Raji (cell line): ENCODE results near the gene MBD5.

Source experiments
- POLR2A ChIP-seq: IDR thresholded peaks from 2 replicates; pipeline ENCODE4 v1.6.1; 2011; ENCODE audit warnings: low read depth, low read length, control low read depth; ENCODE audit not compliant: insufficient read depth

The MBD5 gene

GRCh38 chr2:148021059-148021861 lies at the start of gene MBD5:
TSS of gene MBD5 (plus strand) at chr2:148021091.
- 0 out of 2 replicates have a peak, but pooled peaks have one; percentile 23 for TF ChIP-seq POLR2A

DNA sequence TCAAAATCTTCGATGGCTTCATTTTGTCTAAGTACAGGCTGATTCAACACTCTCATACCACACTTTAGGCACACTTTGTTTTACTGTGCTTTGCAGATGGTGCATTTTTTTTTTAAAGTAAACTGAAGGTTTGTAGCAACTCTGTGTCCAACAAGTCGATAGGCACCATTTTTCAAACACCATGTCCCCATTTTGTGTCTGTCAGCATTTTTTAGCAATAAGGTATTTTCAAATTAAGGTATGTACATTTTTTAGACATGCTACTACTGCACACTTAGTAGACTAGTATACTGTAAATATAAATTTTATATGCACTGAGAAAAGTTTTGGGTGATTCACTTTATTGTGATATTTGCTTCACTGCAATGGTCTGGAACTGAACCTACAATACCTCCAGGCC lies 44.8 kb upstream of the MBD5 start:
- no peak for TF ChIP-seq POLR2A

DNA sequence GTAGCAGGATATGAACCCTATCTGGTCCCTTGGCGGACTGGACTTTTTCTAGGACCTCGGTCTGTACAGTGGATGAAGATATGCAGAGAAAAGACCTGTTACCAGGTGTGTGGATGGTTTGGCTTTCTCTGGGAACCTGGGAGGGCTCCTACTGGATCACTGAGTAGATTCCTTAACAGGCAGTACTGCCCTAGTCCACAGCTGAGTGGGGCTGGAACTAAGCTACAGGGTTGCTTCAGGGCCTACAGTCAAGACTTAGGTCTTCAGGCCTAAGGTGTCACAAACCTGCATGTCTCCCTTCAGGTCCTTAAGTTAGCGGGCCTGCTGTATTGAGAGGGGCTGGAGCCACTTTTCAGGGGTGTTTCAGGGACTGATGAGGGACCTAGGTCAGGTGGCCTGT lies 43.2 kb upstream of the MBD5 start:
- TF ChIP-seq POLR2A: no peak

- TF ChIP-seq POLR2A: no peak
Observed at GRCh38 chr2:147980940-147981528, 39.9 kb upstream of the MBD5 start.

GRCh38 chr2:147989102-147989501 lies 31.8 kb upstream of the MBD5 start:
- no peak for TF ChIP-seq POLR2A

- TF ChIP-seq POLR2A: no peak
Observed at GRCh38 chr2:147989809-147990403, 31.0 kb upstream of the MBD5 start.

- no peak for TF ChIP-seq POLR2A
Observed at GRCh38 chr2:147996828-147997227, 24.1 kb upstream of the MBD5 start.

GRCh38 chr2:147998203-147998602 lies 22.7 kb upstream of the MBD5 start:
- no peak for TF ChIP-seq POLR2A

DNA sequence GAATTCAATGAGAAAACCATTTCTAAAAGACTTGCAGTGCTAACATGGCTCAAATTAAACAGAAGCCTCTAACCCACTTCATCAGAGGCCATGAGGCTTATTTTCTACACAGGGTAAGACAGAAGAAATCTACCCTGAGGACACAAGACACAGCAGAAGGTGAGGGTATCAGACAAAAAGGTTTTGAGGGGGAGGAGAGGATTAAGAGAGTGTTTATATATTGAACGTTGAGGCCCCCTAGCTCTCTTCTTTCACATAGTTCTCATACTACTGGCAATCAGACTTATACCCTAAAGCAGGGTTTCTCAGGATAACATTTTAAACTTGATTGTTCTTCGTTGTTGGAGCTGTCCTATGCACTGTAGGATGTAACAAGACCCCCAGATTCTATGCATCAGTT lies 21.8 kb upstream of the MBD5 start:
- no peak for TF ChIP-seq POLR2A

DNA sequence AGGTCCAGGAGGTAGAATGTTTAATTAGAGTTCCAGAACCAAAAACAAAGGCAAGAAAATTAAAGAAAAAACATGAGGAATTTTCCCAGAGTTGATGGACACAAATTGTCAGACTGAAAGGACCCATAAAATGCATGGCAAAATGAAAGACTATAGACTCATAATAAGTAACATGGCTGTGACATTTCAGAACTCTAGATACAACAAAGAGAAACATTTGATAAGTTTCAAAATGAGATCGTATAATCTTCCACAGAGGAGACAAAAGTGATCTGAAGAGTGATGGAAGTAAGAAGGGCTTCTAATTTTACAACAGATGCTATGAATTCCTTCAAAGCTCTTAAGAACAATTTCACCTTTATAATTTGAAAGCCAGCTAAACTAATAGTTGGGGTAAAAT lies 20.8 kb upstream of the MBD5 start:
- TF ChIP-seq POLR2A: no peak

- TF ChIP-seq POLR2A: no peak
Observed at GRCh38 chr2:148006249-148007007, 14.5 kb upstream of the MBD5 start.

GRCh38 chr2:148007219-148007900 lies 13.5 kb upstream of the MBD5 start:
- TF ChIP-seq POLR2A: no peak

DNA sequence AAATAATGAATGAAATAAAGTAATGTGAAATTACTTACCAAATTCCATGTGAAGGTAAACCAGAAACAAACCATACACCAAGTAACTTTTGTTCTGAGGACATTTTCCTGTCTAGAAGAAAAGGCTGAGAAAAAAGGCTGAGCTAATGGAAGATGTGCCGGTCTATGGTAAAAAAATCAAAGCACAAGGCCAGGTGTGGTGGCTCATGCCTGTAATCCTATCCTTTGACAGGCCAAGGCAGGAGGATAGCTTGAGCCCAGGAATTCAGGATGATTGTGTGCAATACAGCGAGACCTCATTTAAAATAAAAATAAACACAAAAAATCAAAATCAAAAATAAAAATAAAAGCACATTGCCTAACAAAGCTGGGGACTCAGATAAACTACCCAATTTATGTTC lies 7.0 kb upstream of the MBD5 start:
- TF ChIP-seq POLR2A: no peak

DNA sequence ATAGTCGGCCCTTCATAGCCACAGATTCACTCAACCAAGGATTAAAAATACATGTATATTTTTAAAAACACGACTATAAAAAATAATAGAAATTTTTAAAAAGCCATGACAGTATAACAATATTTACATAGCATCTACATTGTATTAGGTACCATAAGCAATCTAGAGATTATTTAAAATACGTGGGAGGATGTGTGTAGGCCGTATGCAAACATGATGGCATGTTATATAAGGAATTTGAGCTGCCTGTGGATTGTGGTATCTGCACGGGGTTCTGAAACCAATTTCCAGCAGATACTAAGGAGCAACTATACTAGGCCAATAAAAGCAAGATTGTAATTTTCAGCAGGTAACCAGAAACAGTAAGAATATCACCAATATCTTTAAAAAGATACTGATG lies 6.3 kb upstream of the MBD5 start:
- TF ChIP-seq POLR2A: no peak
